K562 (cell line): ENCODE measurements around the gene HAGHL. TPM values are rescaled to one million over a fixed set of nuclear protein-coding genes. Genes with fewer than 3 reads are reported as not detected.
A peak's percentile ranks its signal among the peaks of the same experiment; 100 is the strongest.

Experiments
- CBX5 ChIP-seq: IDR thresholded peaks from 2 replicates; pipeline ENCODE4 v1.6.1; 2014; ENCODE audit warnings: low read depth, borderline replicate concordance
- CHD2 ChIP-seq: IDR thresholded peaks from 2 replicates; pipeline ENCODE4 v1.6.1; 2011; ENCODE audit warnings: low read depth, low read length
- FOXM1 ChIP-seq, 2 experiments: fragments of 450-650 bp in 1 of 2; sonication (generic) in 1 of 2; formaldehyde crosslinking in 1 of 2; IDR thresholded peaks; 2 replicates each; pipeline versions ENCODE4 v1.6.1 to v1.9.0; 2017 to 2022; ENCODE audit warnings: low read depth in 2 of 2, mild to moderate bottlenecking in 2 of 2, missing genetic modification reagents in 1 of 2, moderate library complexity in 1 of 2
- KLF13 ChIP-seq: fragments of 450-650 bp; IDR thresholded peaks from 2 replicates; pipeline ENCODE4 v1.6.1; 2016; ENCODE audit warnings: missing genetic modification characterization, low read depth, mild to moderate bottlenecking, missing compliant biosample characterization, moderate library complexity, borderline replicate concordance
- KLF16 ChIP-seq: IDR thresholded peaks from 2 replicates; pipeline ENCODE4 v1.6.1; 2016; ENCODE audit warnings: antibody characterized with exemption
- MAFK ChIP-seq: IDR thresholded peaks from 2 replicates; pipeline ENCODE4 v1.6.1; 2011; ENCODE audit warnings: low read length, improper control_type of control experiment
- MGA ChIP-seq: fragments of 450-650 bp; IDR thresholded peaks from 2 replicates; pipeline ENCODE4 v1.6.1; 2016; ENCODE audit warnings: mild to moderate bottlenecking, moderate library complexity
- WHSC1 ChIP-seq: IDR thresholded peaks from one replicate; pipeline ENCODE4 v1.6.1; 2012; ENCODE audit warnings: low read length, control low read depth, inconsistent platforms
- ZBTB11 ChIP-seq, 3 experiments: fragments of 200-800 bp in 1 of 3; fragments of 250-450 bp in 1 of 3; fragments of 450-650 bp in 1 of 3; sonication (Bioruptor Pico) in 1 of 3; sonication (Bioruptor generic) in 1 of 3; formaldehyde crosslinking in 1 of 3; IDR thresholded peaks; 2 replicates each; pipeline versions ENCODE4 v1.6.1 to v1.8.0; 2016 to 2022; ENCODE audit warnings: mild to moderate bottlenecking in 2 of 3, missing genetic modification characterization in 2 of 3, missing compliant biosample characterization in 1 of 3, moderate library complexity in 1 of 3
- polyA plus RNA-seq, 8 experiments: library from polyadenylated mRNA; depleted of rRNA in 4 of 8; stranded (reverse) in 5 of 8; unstranded in 3 of 8; fragments of >200 nt; fragmentation: Nextera tagmentation in 2 of 8; fragmentation: Illumina TruSeq in 1 of 8; extraction: Ambion mirVana in 2 of 8; extraction: Trizol in 1 of 8; gene quantifications; 2 replicates each; pipeline versions ENCODE4 v1.2.1 to v1.2.3, GENCODE V29; 2011 to 2014; ENCODE audit warnings: inconsistent platforms in 1 of 8, missing spikeins in 1 of 8
- total RNA-seq, 7 experiments: library from RNA; depleted of rRNA in 6 of 7; stranded (reverse); fragments of >200 nt in 6 of 7; fragmentation: Illumina TruSeq in 2 of 7; extraction: Trizol in 2 of 7; gene quantifications; 2 replicates each; pipeline versions ENCODE4 v1.2.1 to v1.2.3, GENCODE V29; 2011 to 2021; ENCODE audit warnings: low replicate concordance in 1 of 7
- TF ChIP-seq, protein P1 (sequence below): fragments of 250-450 bp; sonication (Bioruptor Pico); IDR thresholded peaks from 2 replicates; pipeline ENCODE4 v1.8.0; 2021; ENCODE audit warnings: mild to moderate bottlenecking, moderate library complexity

HAGHL gene
- total and polyA plus RNA-seq, 9 of the 15 experiments (the other 6 are each of a cell fraction or from before 2014, with no cell fraction given): 0.31 to 83.4 (median 20.7) TPM

DNA sequence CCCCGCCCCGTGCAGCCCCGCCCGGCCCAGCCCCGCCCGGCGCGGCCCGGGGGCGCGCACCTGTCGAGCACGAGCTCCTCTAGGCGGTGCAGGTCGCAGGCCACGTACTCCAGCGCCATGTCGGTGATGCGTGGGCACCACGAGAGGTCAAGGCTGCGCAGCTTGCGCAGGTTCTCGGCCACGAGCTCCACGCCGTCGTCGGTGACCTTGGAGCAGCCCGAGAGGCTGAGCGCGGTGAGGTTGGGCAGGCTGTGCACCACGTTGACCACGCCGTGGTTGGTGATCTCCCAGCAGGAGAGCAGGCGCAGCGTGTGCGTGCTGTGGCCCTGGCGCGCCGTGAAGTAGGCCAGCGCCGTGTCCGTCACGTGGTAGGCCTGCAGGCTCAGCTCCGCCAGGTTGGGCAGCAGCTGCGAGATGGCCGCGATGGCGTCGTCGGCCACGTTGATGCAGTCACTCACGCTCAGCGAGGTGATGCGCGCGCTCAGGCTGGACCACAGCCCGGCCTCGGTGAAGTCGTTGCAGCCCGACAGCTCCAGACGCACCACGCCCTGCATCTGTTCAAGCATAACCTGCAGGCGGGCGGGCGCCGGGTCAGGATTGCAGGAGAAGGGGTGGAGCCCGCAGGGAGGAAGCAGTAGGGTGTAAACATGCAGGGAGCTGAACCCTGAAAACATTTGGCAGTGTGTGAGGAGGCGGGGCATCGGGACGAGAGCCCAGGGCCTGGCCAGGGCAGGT is 31.4 kb upstream of the HAGHL start (continued):
- TF ChIP-seq MGA (peak; percentile 97), KLF16 (no peak), WHSC1 (no peak), CBX5 (no peak), MAFK (no peak), KLF13 (0 out of 2 replicates have a peak, but pooled peaks have one; percentile 7), ZBTB11 (CRISPR knock-in tag; IDR thresholded peaks at IDR 0.05) (peak in 1 of 3 experiments; percentile 43; a peak in 1 of 6 replicates), FOXM1 (IDR thresholded peaks at IDR 0.05; ENCODE audit: low read depth) (no peak), FOXM1 (CRISPR knock-in tag; IDR thresholded peaks at IDR 0.05; ENCODE audit: low read depth) (0 out of 2 replicates have a peak, but pooled peaks have one; percentile 48), CHD2 (no peak)
- TF ChIP-seq, protein P1, sequence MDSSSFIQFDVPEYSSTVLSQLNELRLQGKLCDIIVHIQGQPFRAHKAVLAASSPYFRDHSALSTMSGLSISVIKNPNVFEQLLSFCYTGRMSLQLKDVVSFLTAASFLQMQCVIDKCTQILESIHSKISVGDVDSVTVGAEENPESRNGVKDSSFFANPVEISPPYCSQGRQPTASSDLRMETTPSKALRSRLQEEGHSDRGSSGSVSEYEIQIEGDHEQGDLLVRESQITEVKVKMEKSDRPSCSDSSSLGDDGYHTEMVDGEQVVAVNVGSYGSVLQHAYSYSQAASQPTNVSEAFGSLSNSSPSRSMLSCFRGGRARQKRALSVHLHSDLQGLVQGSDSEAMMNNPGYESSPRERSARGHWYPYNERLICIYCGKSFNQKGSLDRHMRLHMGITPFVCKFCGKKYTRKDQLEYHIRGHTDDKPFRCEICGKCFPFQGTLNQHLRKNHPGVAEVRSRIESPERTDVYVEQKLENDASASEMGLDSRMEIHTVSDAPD (CRISPR knock-in tag): no peak
